Fibroblast of the aortic adventitia (primary cell): ENCODE measurements around the gene NSRP1. TPM values are rescaled to one million over a fixed set of nuclear protein-coding genes. Genes with fewer than 3 reads are reported as not detected.

Experiments
- DNase-seq: peaks from one replicate; pipeline ENCODE4 v3.0.0-alpha.2; 2010; ENCODE audit warnings: low read depth
- H3K4me3 ChIP-seq: 2 replicates; pipeline ENCODE4 v1.5.1; 2011; ENCODE audit warnings: low read depth, mild to moderate bottlenecking, control low read depth, low read length, moderate library complexity
- total RNA-seq: library from RNA; depleted of rRNA; stranded (reverse); fragments of >200 nt; gene quantifications from 2 replicates; pipeline ENCODE4 v1.2.3, GENCODE V29; 2012; ENCODE audit warnings: low replicate concordance
- TF ChIP-seq, protein P1 (sequence below): IDR thresholded peaks from 2 replicates; pipeline ENCODE4 v1.5.1; 2011; ENCODE audit warnings: mild to moderate bottlenecking, low read length, control low read depth, inconsistent platforms; ENCODE audit not compliant: insufficient read depth

Gene NSRP1
- total RNA-seq, 1 donor: 13.4 TPM

GRCh38 chr17:30151471-30151870, 34.9 kb downstream of the NSRP1 start:
- TF ChIP-seq, protein P1, sequence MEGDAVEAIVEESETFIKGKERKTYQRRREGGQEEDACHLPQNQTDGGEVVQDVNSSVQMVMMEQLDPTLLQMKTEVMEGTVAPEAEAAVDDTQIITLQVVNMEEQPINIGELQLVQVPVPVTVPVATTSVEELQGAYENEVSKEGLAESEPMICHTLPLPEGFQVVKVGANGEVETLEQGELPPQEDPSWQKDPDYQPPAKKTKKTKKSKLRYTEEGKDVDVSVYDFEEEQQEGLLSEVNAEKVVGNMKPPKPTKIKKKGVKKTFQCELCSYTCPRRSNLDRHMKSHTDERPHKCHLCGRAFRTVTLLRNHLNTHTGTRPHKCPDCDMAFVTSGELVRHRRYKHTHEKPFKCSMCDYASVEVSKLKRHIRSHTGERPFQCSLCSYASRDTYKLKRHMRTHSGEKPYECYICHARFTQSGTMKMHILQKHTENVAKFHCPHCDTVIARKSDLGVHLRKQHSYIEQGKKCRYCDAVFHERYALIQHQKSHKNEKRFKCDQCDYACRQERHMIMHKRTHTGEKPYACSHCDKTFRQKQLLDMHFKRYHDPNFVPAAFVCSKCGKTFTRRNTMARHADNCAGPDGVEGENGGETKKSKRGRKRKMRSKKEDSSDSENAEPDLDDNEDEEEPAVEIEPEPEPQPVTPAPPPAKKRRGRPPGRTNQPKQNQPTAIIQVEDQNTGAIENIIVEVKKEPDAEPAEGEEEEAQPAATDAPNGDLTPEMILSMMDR: no peak
- no peak for DNase-seq
- H3K4me3 ChIP-seq: no peak overlapping the region

GRCh38 chr17:30153463-30153862, 36.8 kb downstream of the NSRP1 start:
- no peak overlapping the region for H3K4me3 ChIP-seq
- TF ChIP-seq, protein P1: no peak
- DNase-seq: no peak

DNA sequence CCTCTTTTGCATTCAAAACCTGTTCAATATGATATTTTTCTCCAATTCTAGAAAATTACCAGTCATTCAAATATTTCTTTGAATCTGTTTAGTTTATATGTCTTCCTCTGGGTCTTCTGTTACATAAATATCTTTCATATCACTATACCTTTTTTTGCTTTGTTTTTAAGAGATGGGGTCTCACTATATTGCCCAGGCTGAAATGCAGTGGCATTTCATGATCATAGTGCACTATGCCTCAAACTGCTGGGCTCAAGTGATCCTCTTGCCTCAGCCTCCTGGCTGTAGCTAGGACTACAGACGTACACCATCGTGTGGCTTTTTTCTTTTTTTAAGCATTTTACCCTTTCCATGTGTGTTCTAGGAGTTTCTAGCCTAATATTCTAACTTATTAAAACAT, 38.8 kb downstream of the NSRP1 start:
- DNase-seq: no peak
- TF ChIP-seq, protein P1: no peak
- no peak overlapping the region for H3K4me3 ChIP-seq

DNA sequence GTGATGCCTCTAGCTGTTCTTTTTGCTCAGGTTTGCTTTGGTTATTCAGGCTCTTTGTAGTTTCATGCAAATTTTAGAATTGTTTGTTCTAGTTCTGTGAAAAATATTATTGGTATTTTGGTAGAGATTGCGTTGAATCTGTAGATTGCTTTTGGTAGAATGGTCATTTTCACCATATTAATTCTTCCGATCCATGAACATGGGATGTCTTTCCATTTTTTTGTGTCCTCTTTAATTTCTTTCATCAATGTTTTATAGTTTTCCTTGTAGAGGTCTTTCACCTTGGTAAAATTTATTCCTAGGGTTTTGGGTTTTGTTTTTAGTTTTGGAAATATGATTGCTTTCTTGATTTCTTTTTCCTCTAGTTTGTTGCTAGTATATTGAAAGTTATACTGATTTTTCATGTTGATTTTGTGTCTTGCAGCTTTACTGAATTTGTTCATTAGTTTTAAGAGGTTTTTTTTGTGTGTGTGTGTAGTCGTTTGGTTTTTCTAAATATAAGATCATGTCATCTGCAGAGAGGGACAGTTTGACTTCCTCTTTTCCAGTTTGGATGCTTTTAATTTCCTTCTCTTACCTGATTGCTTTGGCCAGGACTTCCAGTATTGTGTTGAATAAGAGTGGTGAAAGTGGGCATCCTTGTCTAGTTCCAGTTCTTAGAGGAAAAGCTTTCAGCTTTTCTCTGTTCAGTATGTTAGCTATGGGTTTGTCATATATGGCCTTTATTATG, 42.4 kb downstream of the NSRP1 start:
- no peak overlapping the region for H3K4me3 ChIP-seq
- TF ChIP-seq, protein P1: no peak
- DNase-seq: no peak

DNA sequence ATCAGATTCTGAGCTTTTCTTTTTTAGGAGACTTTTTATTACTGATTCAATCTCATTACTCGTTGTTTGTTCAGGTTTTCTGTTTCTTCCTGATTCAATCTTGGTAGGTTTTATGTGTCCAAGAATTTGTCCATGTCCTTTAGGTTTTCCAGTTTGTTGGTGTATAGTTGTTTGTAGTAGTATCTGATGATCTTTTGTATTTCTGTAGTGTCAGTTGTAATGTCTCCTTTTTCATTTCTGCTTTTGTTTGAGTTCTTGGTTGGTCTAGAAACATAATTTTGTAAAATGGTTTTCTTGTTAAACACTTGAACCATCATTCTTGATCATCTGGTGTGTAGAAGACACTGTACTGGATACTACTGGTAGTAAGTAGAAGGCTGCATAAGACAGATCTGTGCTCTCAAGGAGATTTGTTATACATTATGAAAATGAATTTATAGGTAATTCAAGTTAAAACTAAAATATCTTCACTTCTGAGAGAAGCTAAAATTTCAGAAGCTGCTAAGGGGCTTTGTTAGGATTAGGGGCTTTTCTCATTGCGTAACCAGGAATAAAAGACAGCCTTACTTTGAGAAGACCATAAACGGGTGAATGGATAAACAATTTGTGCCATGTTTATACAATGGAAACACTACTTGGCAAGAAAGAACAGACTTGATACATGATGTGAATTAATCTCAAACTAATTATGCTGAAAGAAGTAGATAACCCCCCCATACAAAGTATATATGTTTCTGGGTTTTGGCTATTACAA, 44.0 kb downstream of the NSRP1 start:
- no peak for DNase-seq
- H3K4me3 ChIP-seq: no peak overlapping the region
- TF ChIP-seq, protein P1: no peak

DNA sequence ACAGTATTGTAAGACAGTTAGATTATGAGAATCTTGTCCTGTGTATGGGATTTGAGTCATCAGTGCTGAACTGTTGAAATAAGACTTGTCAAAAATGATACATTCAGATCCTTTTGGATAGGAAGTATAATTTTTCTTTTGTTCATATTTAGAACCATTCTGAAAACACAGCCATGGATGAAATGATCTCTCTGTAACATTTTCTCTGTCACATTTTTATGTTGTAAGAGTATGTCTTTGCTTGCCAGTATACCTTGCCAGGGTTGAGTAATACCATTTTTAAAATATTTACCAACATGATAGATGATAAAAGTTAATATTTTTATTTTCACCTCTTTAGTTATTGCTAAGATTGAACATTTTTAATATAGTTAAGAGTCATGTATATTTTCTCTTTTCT, 45.0 kb downstream of the NSRP1 start:
- peak; percentile 37 for DNase-seq
- TF ChIP-seq, protein P1: no peak
- H3K4me3 ChIP-seq: no peak overlapping the region

GRCh38 chr17:30164531-30164930, 47.9 kb downstream of the NSRP1 start:
- TF ChIP-seq, protein P1: no peak
- H3K4me3 ChIP-seq: no peak overlapping the region
- DNase-seq: no peak
